ENCODE data around the gene ZCRB1.

The ZCRB1 gene

GRCh38 chr12:42286741-42287140, 39.2 kb downstream of the ZCRB1 start:
- TF ChIP-seq CTCF (IDR thresholded peaks at IDR 0.05) (no peak), ZFX (IDR thresholded peaks at IDR 0.05; ENCODE audit: borderline replicate concordance) (no peak)
- no peak overlapping the region for H3K27ac ChIP-seq

- no peak for TF ChIP-seq CTCF (IDR thresholded peaks at IDR 0.05)
- TF ChIP-seq ZFX (IDR thresholded peaks at IDR 0.05; ENCODE audit: borderline replicate concordance) = no peak
- H3K27ac ChIP-seq = no peak overlapping the region
Measured at GRCh38 chr12:42285431-42285830, 40.5 kb downstream of the ZCRB1 start.

GRCh38 chr12:42284876-42285275, 41.0 kb downstream of the ZCRB1 start:
- H3K27ac ChIP-seq = no peak overlapping the region

GRCh38 chr12:42284157-42284556, 41.7 kb downstream of the ZCRB1 start:
- TF ChIP-seq CTCF (IDR thresholded peaks at IDR 0.05) (no peak), ZFX (IDR thresholded peaks at IDR 0.05; ENCODE audit: borderline replicate concordance) (no peak)
- no peak overlapping the region for H3K27ac ChIP-seq

More at GRCh38 chr12:42284876-42285275, 41.0 kb downstream of the ZCRB1 start:
- TF ChIP-seq CTCF (IDR thresholded peaks at IDR 0.05) (no peak), ZFX (IDR thresholded peaks at IDR 0.05; ENCODE audit: borderline replicate concordance) (no peak)

GRCh38 chr12:42283739-42284138, 42.2 kb downstream of the ZCRB1 start:
- TF ChIP-seq ZFX (IDR thresholded peaks at IDR 0.05; ENCODE audit: borderline replicate concordance) (no peak), CTCF (IDR thresholded peaks at IDR 0.05) (no peak)
- no peak overlapping the region for H3K27ac ChIP-seq

- TF ChIP-seq CTCF (IDR thresholded peaks at IDR 0.05) = no peak
- TF ChIP-seq ZFX (IDR thresholded peaks at IDR 0.05; ENCODE audit: borderline replicate concordance) = no peak
- H3K27ac ChIP-seq = no peak overlapping the region
Measured at GRCh38 chr12:42282294-42282693, 43.6 kb downstream of the ZCRB1 start.

- no peak for TF ChIP-seq ZFX (IDR thresholded peaks at IDR 0.05; ENCODE audit: borderline replicate concordance)
- H3K27ac ChIP-seq = no peak overlapping the region
Measured at GRCh38 chr12:42281844-42282243, 44.0 kb downstream of the ZCRB1 start.

GRCh38 chr12:42281278-42281677, 44.6 kb downstream of the ZCRB1 start:
- no peak overlapping the region for H3K27ac ChIP-seq
- TF ChIP-seq ZFX (IDR thresholded peaks at IDR 0.05; ENCODE audit: borderline replicate concordance) (no peak), CTCF (IDR thresholded peaks at IDR 0.05) (no peak)
